ENCODE measurements around the gene KIAA1614. TPM values are rescaled to one million over a fixed set of nuclear protein-coding genes. Genes with fewer than 3 reads are reported as not detected.

Gene KIAA1614
- total RNA-seq, 2 experiments from 2014 or later: 0.06 to 0.80 TPM

- no TSS peak for BruUV-seq (replicated peaks)
- H3K4me2 ChIP-seq (ENCODE audit: low read length): no peak overlapping the region
- TF ChIP-seq EZH2phosphoT487 (IDR thresholded peaks at IDR 0.05; ENCODE audit: borderline replicate concordance, low read depth, low read length): no peak
- TF ChIP-seq CTCF (conservative IDR thresholded peaks at IDR 0.05; ENCODE audit: low read length): no peak
- CTCF ChIA-PET (ENCODE audit: unreplicated experiment): no interaction called here
- H3K36me3 ChIP-seq (ENCODE audit: insufficient read depth, low read length): no peaks in the 10 kb centered on the region
- no peaks in the 10 kb centered on the region for H3K9me2 ChIP-seq (ENCODE audit: insufficient read depth, low read length)
- H3K4me1 ChIP-seq (ENCODE audit: insufficient read depth, low read length, poor library complexity, severe bottlenecking): no peaks in the 10 kb centered on the region
- no peak overlapping the region for H3K27ac ChIP-seq (ENCODE audit: low read depth, low read length, poor library complexity, severe bottlenecking)
- intact Hi-C loops (cut with micrococcal nuclease; ENCODE audit: unreplicated experiment): no loop called here
- no peaks in the 10 kb centered on the region for H3K9me3 ChIP-seq (ENCODE audit: low read length)
- no peak overlapping the region for H3K4me3 ChIP-seq (ENCODE audit: low read depth, low read length, poor library complexity, severe bottlenecking)
- no peaks in the 10 kb centered on the region for H3K79me2 ChIP-seq (ENCODE audit: insufficient read depth, low read depth, low read length)
- H2AFZ ChIP-seq (ENCODE audit: low read length): no peak overlapping the region
- DNase-seq (ENCODE audit: low spot score): peak; percentile 23
- POLR2A ChIA-PET: interaction anchor here (0.7 to 1.1 kb wide), 2 partner anchors 15 to 65 kb away, joined by 3 to 5 read pairs; no protein-coding TSS in a partner anchor
- no peaks in the 10 kb centered on the region for H4K20me1 ChIP-seq (ENCODE audit: insufficient read depth, low read length)
These were observed 5.8 kb downstream of the KIAA1614 start for GRCh38 chr1:180918519-180918918.

GRCh38 chr1:180919183-180919700 is 6.5 kb downstream of the KIAA1614 start:
- TF ChIP-seq EZH2phosphoT487 (IDR thresholded peaks at IDR 0.05; ENCODE audit: borderline replicate concordance, low read depth, low read length) (no peak), CTCF (conservative IDR thresholded peaks at IDR 0.05; ENCODE audit: low read length) (no peak)
- no peaks in the 10 kb centered on the region for H3K36me3 ChIP-seq (ENCODE audit: insufficient read depth, low read length)
- H3K9me3 ChIP-seq (ENCODE audit: low read length): no peaks in the 10 kb centered on the region
- H3K4me3 ChIP-seq (ENCODE audit: low read depth, low read length, poor library complexity, severe bottlenecking): no peak overlapping the region
- no peaks in the 10 kb centered on the region for H3K9me2 ChIP-seq (ENCODE audit: insufficient read depth, low read length)
- no peaks in the 10 kb centered on the region for H4K20me1 ChIP-seq (ENCODE audit: insufficient read depth, low read length)
- no peak overlapping the region for H2AFZ ChIP-seq (ENCODE audit: low read length)
- intact Hi-C loops (cut with micrococcal nuclease; ENCODE audit: unreplicated experiment): no loop called here
- no peak for DNase-seq (ENCODE audit: low spot score)
- H3K4me2 ChIP-seq (ENCODE audit: low read length): no peak overlapping the region
- ChIA-PET POLR2A (interaction anchor here (0.7 kb wide), 1 partner anchor 65 kb away, joined by 5 read pairs; no protein-coding TSS in a partner anchor), CTCF (ENCODE audit: unreplicated experiment) (no interaction called here)
- BruUV-seq (replicated peaks): no TSS peak
- H3K27ac ChIP-seq (ENCODE audit: low read depth, low read length, poor library complexity, severe bottlenecking): no peak overlapping the region
- no peaks in the 10 kb centered on the region for H3K4me1 ChIP-seq (ENCODE audit: insufficient read depth, low read length, poor library complexity, severe bottlenecking)
- no peaks in the 10 kb centered on the region for H3K79me2 ChIP-seq (ENCODE audit: insufficient read depth, low read depth, low read length)

- intact Hi-C loops (cut with micrococcal nuclease; ENCODE audit: unreplicated experiment): no loop called here
- POLR2A ChIA-PET: no interaction called here
- H3K79me2 ChIP-seq (ENCODE audit: insufficient read depth, low read depth, low read length): no peaks in the 10 kb centered on the region
- no peak overlapping the region for H3K4me2 ChIP-seq (ENCODE audit: low read length)
- no peak for TF ChIP-seq CTCF (conservative IDR thresholded peaks at IDR 0.05; ENCODE audit: low read length)
- no peak for TF ChIP-seq EZH2phosphoT487 (IDR thresholded peaks at IDR 0.05; ENCODE audit: borderline replicate concordance, low read depth, low read length)
- H3K4me1 ChIP-seq (ENCODE audit: insufficient read depth, low read length, poor library complexity, severe bottlenecking): no peaks in the 10 kb centered on the region
- no peaks in the 10 kb centered on the region for H3K9me2 ChIP-seq (ENCODE audit: insufficient read depth, low read length)
- H3K36me3 ChIP-seq (ENCODE audit: insufficient read depth, low read length): no peaks in the 10 kb centered on the region
- no peaks in the 10 kb centered on the region for H4K20me1 ChIP-seq (ENCODE audit: insufficient read depth, low read length)
- BruUV-seq (replicated peaks): no TSS peak
- no peak for DNase-seq (ENCODE audit: low spot score)
- H3K4me3 ChIP-seq (ENCODE audit: low read depth, low read length, poor library complexity, severe bottlenecking): no peak overlapping the region
- CTCF ChIA-PET (ENCODE audit: unreplicated experiment): no interaction called here
- H2AFZ ChIP-seq (ENCODE audit: low read length): no peak overlapping the region
- no peak overlapping the region for H3K27ac ChIP-seq (ENCODE audit: low read depth, low read length, poor library complexity, severe bottlenecking)
- H3K9me3 ChIP-seq (ENCODE audit: low read length): no peaks in the 10 kb centered on the region
These were observed 7.5 kb downstream of the KIAA1614 start for GRCh38 chr1:180920193-180920592.
